Panc1 (cell line): ENCODE data around the gene MYO16.

Experiments used
- POLR2AphosphoS5 ChIP-seq: IDR thresholded peaks from 2 replicates; pipeline ENCODE4 v1.6.1; 2012; ENCODE audit warnings: mild to moderate bottlenecking, low read depth, low read length, moderate library complexity
- REST ChIP-seq, 2 experiments: IDR thresholded peaks; 2 replicates each; pipeline ENCODE4 v1.6.1; 2011 to 2012; ENCODE audit warnings: low read depth in 2 of 2, control low read depth in 1 of 2, low read length in 1 of 2, mild to moderate bottlenecking in 1 of 2, moderate library complexity in 1 of 2; ENCODE audit not compliant: insufficient read depth in 1 of 2
- SIN3A ChIP-seq: IDR thresholded peaks from 2 replicates; pipeline ENCODE4 v1.6.1; 2012; ENCODE audit warnings: low read depth, mild to moderate bottlenecking, low read length, moderate library complexity, borderline replicate concordance; ENCODE audit not compliant: insufficient read depth
- TCF7L2 ChIP-seq: IDR thresholded peaks from 2 replicates; pipeline ENCODE4 v1.6.1; 2011; ENCODE audit warnings: mild to moderate bottlenecking, low read depth, low read length, inconsistent platforms
- TF ChIP-seq, protein P1 (sequence below): fragments of 450-650 bp; IDR thresholded peaks from 2 replicates; pipeline ENCODE4 v1.5.1; 2017; ENCODE audit warnings: mild to moderate bottlenecking

GRCh38 chr13:109191413-109191812 is 562.0 kb downstream of the MYO16 start:
- TF ChIP-seq, protein P1, sequence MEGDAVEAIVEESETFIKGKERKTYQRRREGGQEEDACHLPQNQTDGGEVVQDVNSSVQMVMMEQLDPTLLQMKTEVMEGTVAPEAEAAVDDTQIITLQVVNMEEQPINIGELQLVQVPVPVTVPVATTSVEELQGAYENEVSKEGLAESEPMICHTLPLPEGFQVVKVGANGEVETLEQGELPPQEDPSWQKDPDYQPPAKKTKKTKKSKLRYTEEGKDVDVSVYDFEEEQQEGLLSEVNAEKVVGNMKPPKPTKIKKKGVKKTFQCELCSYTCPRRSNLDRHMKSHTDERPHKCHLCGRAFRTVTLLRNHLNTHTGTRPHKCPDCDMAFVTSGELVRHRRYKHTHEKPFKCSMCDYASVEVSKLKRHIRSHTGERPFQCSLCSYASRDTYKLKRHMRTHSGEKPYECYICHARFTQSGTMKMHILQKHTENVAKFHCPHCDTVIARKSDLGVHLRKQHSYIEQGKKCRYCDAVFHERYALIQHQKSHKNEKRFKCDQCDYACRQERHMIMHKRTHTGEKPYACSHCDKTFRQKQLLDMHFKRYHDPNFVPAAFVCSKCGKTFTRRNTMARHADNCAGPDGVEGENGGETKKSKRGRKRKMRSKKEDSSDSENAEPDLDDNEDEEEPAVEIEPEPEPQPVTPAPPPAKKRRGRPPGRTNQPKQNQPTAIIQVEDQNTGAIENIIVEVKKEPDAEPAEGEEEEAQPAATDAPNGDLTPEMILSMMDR, result no peak
- TF ChIP-seq SIN3A (no peak), TCF7L2 (no peak), REST (IDR thresholded peaks at IDR 0.05; ENCODE audit: insufficient read depth in 1 of 2, low read depth in 2 of 2, low read length in 1 of 2) (no peak), POLR2AphosphoS5 (no peak)
